ENCODE results near the gene SIX5. TPM values are rescaled to one million over a fixed set of nuclear protein-coding genes. Genes with fewer than 3 reads are reported as not detected.

Gene SIX5
- total RNA-seq, 1 experiment from 2014 or later: 26.0 TPM

DNA sequence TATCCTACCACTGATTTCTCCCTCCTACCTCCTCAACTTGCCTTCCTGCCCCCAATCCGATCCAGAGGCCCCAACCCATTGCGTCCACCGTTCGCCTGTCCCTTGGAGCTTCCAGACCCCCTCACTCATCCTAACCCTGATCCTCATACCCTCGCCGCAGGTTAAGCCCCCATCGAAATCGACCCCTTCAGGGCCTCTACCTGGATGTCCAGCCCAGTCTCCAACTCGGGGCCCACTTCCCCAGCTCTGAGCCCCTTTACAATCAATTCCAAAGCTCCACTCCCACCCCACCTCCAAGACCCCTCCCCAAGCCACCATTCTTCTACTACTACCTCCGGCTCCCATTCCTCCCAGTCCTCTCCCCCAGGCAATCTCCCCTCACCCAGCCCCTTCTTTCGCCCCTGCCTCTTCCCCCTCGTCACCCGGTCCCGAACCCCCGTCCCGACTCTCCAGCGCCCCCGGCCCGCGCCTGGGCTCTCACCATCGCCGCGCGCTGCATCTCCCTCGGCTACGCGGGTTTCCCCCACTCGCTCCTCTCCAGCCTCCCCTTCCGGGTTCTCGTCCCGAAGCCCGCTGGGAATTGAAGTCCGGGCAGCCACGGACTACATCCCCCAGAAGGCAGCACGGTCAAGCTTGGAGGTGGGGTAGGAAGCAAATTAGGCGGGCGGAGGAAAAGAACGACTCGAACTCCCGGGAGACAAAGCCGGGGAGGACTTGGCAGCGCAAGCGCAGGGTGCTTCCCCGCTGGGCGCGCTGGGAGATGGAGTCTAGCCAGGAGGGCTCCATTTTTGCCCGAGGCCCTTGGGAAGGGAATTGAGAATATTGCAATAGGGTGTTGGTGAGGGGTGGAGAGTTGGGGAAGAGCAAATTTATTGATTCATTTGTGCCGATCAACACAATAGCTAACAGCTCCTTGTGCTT is 38.4 kb downstream of the SIX5 start, which contains the start of gene FBXO46 (continued):
- TF ChIP-seq, protein P1, sequence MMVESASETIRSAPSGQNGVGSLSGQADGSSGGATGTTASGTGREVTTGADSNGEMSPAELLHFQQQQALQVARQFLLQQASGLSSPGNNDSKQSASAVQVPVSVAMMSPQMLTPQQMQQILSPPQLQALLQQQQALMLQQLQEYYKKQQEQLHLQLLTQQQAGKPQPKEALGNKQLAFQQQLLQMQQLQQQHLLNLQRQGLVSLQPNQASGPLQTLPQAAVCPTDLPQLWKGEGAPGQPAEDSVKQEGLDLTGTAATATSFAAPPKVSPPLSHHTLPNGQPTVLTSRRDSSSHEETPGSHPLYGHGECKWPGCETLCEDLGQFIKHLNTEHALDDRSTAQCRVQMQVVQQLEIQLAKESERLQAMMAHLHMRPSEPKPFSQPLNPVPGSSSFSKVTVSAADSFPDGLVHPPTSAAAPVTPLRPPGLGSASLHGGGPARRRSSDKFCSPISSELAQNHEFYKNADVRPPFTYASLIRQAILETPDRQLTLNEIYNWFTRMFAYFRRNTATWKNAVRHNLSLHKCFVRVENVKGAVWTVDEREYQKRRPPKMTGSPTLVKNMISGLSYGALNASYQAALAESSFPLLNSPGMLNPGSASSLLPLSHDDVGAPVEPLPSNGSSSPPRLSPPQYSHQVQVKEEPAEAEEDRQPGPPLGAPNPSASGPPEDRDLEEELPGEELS (CRISPR knock-in tag; IDR thresholded peaks at IDR 0.05): 0 out of 2 replicates have a peak, but pooled peaks have one; percentile 44
- TF ChIP-seq FOXK1 (CRISPR knock-in tag; IDR thresholded peaks at IDR 0.05): peak; percentile 36; the same call in 1 of the 2 replicates
- peak; percentile 68; the same call in 1 of the 2 replicates for TF ChIP-seq ETV6 (CRISPR knock-in tag; IDR thresholded peaks at IDR 0.05)
- no peak for TF ChIP-seq SMAD4 (CRISPR knock-in tag; IDR thresholded peaks at IDR 0.05)
- no peak for TF ChIP-seq CREB1 (CRISPR knock-in tag; IDR thresholded peaks at IDR 0.05)
- TF ChIP-seq IRF2 (CRISPR knock-in tag; IDR thresholded peaks at IDR 0.05; ENCODE audit: borderline replicate concordance, low read depth): no peak
- TF ChIP-seq, protein P2, sequence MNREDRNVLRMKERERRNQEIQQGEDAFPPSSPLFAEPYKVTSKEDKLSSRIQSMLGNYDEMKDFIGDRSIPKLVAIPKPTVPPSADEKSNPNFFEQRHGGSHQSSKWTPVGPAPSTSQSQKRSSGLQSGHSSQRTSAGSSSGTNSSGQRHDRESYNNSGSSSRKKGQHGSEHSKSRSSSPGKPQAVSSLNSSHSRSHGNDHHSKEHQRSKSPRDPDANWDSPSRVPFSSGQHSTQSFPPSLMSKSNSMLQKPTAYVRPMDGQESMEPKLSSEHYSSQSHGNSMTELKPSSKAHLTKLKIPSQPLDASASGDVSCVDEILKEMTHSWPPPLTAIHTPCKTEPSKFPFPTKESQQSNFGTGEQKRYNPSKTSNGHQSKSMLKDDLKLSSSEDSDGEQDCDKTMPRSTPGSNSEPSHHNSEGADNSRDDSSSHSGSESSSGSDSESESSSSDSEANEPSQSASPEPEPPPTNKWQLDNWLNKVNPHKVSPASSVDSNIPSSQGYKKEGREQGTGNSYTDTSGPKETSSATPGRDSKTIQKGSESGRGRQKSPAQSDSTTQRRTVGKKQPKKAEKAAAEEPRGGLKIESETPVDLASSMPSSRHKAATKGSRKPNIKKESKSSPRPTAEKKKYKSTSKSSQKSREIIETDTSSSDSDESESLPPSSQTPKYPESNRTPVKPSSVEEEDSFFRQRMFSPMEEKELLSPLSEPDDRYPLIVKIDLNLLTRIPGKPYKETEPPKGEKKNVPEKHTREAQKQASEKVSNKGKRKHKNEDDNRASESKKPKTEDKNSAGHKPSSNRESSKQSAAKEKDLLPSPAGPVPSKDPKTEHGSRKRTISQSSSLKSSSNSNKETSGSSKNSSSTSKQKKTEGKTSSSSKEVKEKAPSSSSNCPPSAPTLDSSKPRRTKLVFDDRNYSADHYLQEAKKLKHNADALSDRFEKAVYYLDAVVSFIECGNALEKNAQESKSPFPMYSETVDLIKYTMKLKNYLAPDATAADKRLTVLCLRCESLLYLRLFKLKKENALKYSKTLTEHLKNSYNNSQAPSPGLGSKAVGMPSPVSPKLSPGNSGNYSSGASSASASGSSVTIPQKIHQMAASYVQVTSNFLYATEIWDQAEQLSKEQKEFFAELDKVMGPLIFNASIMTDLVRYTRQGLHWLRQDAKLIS (CRISPR knock-in tag; IDR thresholded peaks at IDR 0.05; ENCODE audit: borderline replicate concordance): no peak
- TF ChIP-seq ZNF317 (CRISPR knock-in tag; IDR thresholded peaks at IDR 0.05; ENCODE audit: borderline replicate concordance, low read depth): no peak
- TF ChIP-seq, protein P3, sequence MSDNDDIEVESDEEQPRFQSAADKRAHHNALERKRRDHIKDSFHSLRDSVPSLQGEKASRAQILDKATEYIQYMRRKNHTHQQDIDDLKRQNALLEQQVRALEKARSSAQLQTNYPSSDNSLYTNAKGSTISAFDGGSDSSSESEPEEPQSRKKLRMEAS (CRISPR knock-in tag; IDR thresholded peaks at IDR 0.05): peak; percentile 62
- TF ChIP-seq ZNF232 (CRISPR knock-in tag; IDR thresholded peaks at IDR 0.05): 0 out of 2 replicates have a peak, but pooled peaks have one; percentile 30
- TF ChIP-seq GRHL2 (CRISPR knock-in tag; IDR thresholded peaks at IDR 0.05; ENCODE audit: insufficient replicate concordance, severe bottlenecking): no peak
- TF ChIP-seq, protein P4, sequence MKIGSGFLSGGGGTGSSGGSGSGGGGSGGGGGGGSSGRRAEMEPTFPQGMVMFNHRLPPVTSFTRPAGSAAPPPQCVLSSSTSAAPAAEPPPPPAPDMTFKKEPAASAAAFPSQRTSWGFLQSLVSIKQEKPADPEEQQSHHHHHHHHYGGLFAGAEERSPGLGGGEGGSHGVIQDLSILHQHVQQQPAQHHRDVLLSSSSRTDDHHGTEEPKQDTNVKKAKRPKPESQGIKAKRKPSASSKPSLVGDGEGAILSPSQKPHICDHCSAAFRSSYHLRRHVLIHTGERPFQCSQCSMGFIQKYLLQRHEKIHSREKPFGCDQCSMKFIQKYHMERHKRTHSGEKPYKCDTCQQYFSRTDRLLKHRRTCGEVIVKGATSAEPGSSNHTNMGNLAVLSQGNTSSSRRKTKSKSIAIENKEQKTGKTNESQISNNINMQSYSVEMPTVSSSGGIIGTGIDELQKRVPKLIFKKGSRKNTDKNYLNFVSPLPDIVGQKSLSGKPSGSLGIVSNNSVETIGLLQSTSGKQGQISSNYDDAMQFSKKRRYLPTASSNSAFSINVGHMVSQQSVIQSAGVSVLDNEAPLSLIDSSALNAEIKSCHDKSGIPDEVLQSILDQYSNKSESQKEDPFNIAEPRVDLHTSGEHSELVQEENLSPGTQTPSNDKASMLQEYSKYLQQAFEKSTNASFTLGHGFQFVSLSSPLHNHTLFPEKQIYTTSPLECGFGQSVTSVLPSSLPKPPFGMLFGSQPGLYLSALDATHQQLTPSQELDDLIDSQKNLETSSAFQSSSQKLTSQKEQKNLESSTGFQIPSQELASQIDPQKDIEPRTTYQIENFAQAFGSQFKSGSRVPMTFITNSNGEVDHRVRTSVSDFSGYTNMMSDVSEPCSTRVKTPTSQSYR (CRISPR knock-in tag; IDR thresholded peaks at IDR 0.05): no peak
- TF ChIP-seq GABPB1 (CRISPR knock-in tag; IDR thresholded peaks at IDR 0.05): peak; percentile 79
- TF ChIP-seq, protein P5, sequence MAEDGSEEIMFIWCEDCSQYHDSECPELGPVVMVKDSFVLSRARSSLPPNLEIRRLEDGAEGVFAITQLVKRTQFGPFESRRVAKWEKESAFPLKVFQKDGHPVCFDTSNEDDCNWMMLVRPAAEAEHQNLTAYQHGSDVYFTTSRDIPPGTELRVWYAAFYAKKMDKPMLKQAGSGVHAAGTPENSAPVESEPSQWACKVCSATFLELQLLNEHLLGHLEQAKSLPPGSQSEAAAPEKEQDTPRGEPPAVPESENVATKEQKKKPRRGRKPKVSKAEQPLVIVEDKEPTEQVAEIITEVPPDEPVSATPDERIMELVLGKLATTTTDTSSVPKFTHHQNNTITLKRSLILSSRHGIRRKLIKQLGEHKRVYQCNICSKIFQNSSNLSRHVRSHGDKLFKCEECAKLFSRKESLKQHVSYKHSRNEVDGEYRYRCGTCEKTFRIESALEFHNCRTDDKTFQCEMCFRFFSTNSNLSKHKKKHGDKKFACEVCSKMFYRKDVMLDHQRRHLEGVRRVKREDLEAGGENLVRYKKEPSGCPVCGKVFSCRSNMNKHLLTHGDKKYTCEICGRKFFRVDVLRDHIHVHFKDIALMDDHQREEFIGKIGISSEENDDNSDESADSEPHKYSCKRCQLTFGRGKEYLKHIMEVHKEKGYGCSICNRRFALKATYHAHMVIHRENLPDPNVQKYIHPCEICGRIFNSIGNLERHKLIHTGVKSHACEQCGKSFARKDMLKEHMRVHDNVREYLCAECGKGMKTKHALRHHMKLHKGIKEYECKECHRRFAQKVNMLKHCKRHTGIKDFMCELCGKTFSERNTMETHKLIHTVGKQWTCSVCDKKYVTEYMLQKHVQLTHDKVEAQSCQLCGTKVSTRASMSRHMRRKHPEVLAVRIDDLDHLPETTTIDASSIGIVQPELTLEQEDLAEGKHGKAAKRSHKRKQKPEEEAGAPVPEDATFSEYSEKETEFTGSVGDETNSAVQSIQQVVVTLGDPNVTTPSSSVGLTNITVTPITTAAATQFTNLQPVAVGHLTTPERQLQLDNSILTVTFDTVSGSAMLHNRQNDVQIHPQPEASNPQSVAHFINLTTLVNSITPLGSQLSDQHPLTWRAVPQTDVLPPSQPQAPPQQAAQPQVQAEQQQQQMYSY (CRISPR knock-in tag; IDR thresholded peaks at IDR 0.05): no peak; the same call in 1 of the 2 replicates
- TF ChIP-seq, protein P6, sequence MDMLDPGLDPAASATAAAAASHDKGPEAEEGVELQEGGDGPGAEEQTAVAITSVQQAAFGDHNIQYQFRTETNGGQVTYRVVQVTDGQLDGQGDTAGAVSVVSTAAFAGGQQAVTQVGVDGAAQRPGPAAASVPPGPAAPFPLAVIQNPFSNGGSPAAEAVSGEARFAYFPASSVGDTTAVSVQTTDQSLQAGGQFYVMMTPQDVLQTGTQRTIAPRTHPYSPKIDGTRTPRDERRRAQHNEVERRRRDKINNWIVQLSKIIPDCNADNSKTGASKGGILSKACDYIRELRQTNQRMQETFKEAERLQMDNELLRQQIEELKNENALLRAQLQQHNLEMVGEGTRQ (CRISPR knock-in tag; IDR thresholded peaks at IDR 0.05): no peak
- TF ChIP-seq, protein P7, sequence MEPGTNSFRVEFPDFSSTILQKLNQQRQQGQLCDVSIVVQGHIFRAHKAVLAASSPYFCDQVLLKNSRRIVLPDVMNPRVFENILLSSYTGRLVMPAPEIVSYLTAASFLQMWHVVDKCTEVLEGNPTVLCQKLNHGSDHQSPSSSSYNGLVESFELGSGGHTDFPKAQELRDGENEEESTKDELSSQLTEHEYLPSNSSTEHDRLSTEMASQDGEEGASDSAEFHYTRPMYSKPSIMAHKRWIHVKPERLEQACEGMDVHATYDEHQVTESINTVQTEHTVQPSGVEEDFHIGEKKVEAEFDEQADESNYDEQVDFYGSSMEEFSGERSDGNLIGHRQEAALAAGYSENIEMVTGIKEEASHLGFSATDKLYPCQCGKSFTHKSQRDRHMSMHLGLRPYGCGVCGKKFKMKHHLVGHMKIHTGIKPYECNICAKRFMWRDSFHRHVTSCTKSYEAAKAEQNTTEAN (CRISPR knock-in tag; IDR thresholded peaks at IDR 0.05): no peak
- TF ChIP-seq, protein P8, sequence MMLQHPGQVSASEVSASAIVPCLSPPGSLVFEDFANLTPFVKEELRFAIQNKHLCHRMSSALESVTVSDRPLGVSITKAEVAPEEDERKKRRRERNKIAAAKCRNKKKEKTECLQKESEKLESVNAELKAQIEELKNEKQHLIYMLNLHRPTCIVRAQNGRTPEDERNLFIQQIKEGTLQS (CRISPR knock-in tag; conservative IDR thresholded peaks at IDR 0.05): no peak
- no peak for TF ChIP-seq SOX15 (CRISPR knock-in tag; IDR thresholded peaks at IDR 0.05)
- TF ChIP-seq NR1H2 (CRISPR knock-in tag; IDR thresholded peaks at IDR 0.05): no peak
- TF ChIP-seq, protein P9, sequence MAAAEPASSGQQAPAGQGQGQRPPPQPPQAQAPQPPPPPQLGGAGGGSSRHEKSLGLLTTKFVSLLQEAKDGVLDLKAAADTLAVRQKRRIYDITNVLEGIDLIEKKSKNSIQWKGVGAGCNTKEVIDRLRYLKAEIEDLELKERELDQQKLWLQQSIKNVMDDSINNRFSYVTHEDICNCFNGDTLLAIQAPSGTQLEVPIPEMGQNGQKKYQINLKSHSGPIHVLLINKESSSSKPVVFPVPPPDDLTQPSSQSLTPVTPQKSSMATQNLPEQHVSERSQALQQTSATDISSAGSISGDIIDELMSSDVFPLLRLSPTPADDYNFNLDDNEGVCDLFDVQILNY (CRISPR knock-in tag; IDR thresholded peaks at IDR 0.05): no peak; the same call in 1 of the 2 replicates
- no peak for TF ChIP-seq HMGA2 (CRISPR knock-in tag; IDR thresholded peaks at IDR 0.05)

Data from WTC11 (cell line).